Stimulated activated CD4-positive, alpha-beta T cell treated with anti-CD3 and anti-CD28 coated beads, Interleukin-15, amount 100 ng/mL, for 24 hours (primary cell): ENCODE results near the gene PRXL2C.

Experiments used
- DNase-seq: peaks from one replicate; pipeline ENCODE4 v3.0.0-alpha.2; 2020

The PRXL2C gene

DNA sequence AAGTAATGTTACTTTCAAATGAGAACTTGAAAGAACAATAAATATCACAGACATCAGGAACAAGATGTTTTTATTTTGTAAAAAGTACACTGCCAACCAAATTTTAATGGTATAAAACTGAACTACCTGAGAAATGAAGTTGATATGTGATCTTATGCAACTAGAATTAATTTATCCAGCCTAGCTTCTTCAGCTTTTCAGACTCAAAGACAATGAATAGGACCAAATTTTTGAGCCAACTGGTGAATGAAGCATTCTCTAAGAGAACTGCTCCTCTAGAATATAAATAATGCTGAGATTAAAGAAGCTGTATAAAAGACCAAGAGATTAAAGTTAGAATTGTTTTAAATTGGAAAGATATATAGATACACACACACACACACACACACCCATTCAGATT, 45.4 kb downstream of the PRXL2C start:
- DNase-seq, result no peak

DNA sequence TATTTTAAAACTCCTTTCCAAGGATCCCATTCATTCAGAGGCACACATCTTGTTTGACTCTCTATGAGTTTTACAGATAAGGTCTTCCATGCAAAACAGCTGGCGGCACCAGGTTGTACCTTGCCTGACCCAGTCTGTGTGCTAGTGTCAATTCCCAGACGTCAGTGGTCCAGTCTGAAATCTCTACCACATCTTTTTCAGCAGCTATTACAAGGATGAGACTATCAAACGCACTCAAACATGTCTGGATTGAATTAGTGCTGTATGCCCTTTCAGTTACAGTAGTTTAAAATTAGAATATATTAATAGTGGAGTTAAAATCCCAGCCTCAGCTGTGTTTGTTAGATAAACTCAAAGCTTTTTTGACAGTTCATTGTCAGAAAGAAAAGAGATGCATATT, 47.1 kb downstream of the PRXL2C start:
- DNase-seq, result no peak

DNA sequence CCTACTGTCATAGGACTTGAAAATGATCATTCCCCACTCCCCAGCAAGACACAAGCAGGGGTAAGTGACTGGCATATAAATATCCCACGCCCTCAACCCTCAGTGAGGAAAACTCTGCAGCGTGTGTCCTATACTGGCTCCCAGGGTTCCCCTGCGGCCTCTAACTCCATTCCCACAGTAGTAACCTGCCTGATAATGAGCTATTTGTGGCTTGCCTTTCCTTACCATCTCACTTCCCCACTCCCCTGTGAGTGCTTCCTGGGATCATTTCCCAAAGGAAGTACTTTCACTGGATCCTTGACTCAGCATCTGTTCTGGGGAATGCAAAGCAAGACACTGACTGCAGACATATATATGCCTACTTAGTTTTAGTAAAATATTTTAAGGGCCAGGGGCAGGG, 49.8 kb downstream of the PRXL2C start:
- no peak for DNase-seq

DNA sequence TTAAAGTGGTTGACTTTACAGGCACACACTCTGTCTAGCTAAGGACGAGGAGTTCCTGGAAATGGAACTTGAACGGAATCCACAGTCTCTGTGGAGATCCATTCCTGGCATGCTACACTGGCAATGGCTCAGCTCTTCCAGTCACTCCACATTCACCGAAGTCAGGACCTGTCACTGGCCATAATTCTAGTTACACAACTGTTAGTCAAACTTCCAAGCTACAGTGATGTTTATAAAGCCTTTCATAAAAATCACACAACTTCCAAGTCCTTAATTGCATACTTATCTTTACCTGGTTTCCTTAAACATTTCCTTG, 51.2 kb downstream of the PRXL2C start:
- no peak for DNase-seq

DNA sequence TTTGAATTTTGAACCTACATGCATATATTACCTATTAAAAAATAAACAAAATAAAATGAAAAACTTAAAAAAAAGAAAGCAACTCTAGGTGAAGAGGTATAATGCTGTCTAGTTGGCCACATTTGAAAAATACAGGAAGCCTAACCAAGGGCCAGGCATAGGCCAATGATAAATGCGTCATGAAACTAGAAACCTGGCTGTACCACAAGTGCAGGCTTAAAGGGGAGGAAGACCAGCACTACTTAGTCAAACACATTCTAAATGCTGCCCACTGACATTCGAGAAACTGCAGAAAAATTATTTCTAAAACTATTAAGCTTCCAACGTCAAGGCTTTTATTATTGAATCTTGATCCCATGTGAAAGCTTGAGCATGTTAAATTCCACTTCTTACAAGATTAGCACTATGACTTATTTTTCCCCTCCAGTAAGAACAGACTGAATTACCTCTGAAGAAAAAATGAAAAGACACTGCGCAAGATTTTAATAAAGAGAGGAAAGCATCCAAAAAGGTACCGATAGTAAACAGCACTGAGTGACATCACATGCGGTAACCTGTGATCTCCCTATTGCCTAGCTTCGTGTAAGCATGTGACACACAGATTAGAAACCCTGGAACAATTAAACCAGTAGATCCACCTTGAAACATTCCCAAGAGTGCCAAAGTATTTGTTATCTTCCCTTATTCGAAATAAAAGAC, 51.7 kb downstream of the PRXL2C start:
- no peak for DNase-seq

DNA sequence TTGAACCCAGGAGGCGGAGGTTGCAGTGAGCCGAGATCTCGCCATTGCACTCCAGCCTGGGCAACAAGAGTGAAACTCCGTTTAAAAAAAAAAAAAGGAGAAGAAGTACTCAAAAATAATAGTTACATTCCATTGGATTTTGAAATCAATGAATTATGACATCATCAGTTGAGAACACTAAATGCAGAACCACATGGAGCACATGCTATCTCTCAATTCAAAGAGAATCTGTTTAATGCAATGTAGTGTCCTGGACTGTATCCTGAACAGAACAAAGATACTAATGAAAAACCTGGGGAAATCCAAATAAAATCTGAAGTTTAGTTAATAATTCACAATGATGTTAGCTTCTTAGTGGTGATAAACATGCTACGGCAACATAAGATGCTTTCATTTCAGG, 55.8 kb downstream of the PRXL2C start:
- no peak for DNase-seq

DNA sequence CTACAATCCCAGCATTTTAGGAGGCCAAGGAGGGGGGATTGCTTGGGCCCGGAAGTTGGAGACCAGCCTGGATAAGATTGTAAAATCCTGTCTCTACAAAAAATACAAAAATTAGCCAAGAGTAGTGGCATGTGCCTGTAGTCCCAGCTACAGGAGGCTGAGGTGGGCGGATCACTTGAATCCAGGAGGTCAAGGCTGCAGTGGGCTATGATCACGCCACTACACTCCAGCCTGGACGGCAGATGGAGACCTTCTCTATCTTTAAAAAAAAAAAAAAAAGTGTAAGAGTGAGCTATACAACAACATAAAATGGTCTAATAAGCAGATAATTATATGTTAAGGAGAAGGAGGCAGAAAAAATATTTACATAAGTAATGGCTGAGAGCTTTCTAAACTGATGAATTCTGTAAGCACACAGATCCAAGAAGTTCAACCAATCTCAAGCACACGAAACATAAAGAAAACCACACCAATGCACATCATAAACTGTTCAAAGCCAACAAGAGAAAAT, 58.5 kb downstream of the PRXL2C start:
- DNase-seq, result no peak
